Mammary epithelial cell (primary cell): Measurements from ENCODE around the gene GPR139.

Experiments
- EZH2 ChIP-seq: IDR thresholded peaks from 2 replicates; pipeline ENCODE4 v1.6.1; 2012; ENCODE audit warnings: low read length, inconsistent platforms, borderline replicate concordance
- TF ChIP-seq, protein P1 (sequence below), 2 donors: IDR thresholded peaks in 1 of 2; conservative IDR thresholded peaks in 1 of 2; 2 replicates each; pipeline ENCODE4 v1.5.1; 2011 to 2012; ENCODE audit warnings: inconsistent platforms in 2 of 2, low read length in 2 of 2, mild to moderate bottlenecking in 2 of 2, control low read depth in 1 of 2, low read depth in 1 of 2; ENCODE audit not compliant: insufficient read depth in 1 of 2; ENCODE audit errors: extremely low read depth in 1 of 2

GRCh38 chr16:20004931-20005330 is 68.8 kb downstream of the GPR139 start:
- TF ChIP-seq, protein P1, sequence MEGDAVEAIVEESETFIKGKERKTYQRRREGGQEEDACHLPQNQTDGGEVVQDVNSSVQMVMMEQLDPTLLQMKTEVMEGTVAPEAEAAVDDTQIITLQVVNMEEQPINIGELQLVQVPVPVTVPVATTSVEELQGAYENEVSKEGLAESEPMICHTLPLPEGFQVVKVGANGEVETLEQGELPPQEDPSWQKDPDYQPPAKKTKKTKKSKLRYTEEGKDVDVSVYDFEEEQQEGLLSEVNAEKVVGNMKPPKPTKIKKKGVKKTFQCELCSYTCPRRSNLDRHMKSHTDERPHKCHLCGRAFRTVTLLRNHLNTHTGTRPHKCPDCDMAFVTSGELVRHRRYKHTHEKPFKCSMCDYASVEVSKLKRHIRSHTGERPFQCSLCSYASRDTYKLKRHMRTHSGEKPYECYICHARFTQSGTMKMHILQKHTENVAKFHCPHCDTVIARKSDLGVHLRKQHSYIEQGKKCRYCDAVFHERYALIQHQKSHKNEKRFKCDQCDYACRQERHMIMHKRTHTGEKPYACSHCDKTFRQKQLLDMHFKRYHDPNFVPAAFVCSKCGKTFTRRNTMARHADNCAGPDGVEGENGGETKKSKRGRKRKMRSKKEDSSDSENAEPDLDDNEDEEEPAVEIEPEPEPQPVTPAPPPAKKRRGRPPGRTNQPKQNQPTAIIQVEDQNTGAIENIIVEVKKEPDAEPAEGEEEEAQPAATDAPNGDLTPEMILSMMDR (conservative IDR thresholded peaks at IDR 0.05 in 1 of 2, IDR thresholded peaks at IDR 0.05 in 1 of 2; ENCODE audit: extremely low read depth in 1 of 2, insufficient read depth in 1 of 2, low read depth in 1 of 2, low read length in 2 of 2), result no peak
- no peak for TF ChIP-seq EZH2
